ENCODE results near the gene TRIM3. TPM values are rescaled to one million over a fixed set of nuclear protein-coding genes. Genes with fewer than 3 reads are reported as not detected.

Gene TRIM3
- total RNA-seq, 1 experiment from 2014 or later, result 14.4 TPM

DNA sequence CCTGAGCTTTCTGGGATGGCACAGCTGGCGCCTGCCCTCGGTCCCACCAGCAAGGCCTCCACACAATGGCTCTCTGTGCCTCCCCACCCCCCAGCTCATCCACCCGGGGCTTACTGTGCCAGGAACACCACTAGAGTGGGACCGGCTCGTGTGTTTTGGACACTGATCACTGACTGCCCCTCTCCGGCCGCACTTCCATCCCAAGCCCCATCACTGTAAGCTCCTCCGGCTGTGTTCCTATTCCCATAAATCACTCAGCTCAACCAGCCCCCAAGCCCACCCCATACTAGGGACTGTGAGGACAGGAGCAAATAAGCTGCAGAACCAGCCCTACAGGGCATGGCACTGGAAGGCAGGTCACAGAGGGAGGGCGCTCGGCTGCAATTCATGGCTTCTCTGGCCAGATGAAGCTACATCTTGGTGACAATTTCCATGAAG lies 62.1 kb downstream of the TRIM3 start:
- Histone ChIP-seq H2AK5ac (ENCODE audit: insufficient read length, low read length) (no peak overlapping the region), H4K91ac (ENCODE audit: insufficient read length, low read depth, low read length) (no peak overlapping the region), H3K79me1 (ENCODE audit: insufficient read depth, low read depth, low read length, poor library complexity, severe bottlenecking) (no peaks in the 10 kb centered on the region), H3K18ac (ENCODE audit: insufficient read length, low read depth, low read length) (no peak overlapping the region), H3K9ac (ENCODE audit: extremely low read depth, insufficient read length, low read length) (no peak overlapping the region), H4K5ac (ENCODE audit: insufficient read length, low read depth, low read length) (no peak overlapping the region), H3K56ac (ENCODE audit: insufficient read length, low read depth, low read length) (no peak overlapping the region), H3K9me3 (ENCODE audit: control insufficient read depth, low read depth, low read length) (no peaks in the 10 kb centered on the region), H2BK12ac (ENCODE audit: insufficient read length, low read depth, low read length) (no peak overlapping the region), H3K14ac (ENCODE audit: insufficient read depth, low read length) (no peak overlapping the region; the same call in 1 of the 2 replicates), H2BK20ac (ENCODE audit: low read depth, low read length, poor library complexity, severe bottlenecking) (no peak overlapping the region), H2BK5ac (ENCODE audit: insufficient read length, low read length) (no peak overlapping the region), H2BK15ac (ENCODE audit: low read depth, low read length) (no peak overlapping the region), H3K23me2 (ENCODE audit: insufficient read length, low read depth, low read length, poor library complexity, severe bottlenecking) (no peaks in the 10 kb centered on the region), H3K4me2 (ENCODE audit: insufficient read depth, insufficient read length, low read length) (no peak overlapping the region), H4K8ac (replicated peaks; ENCODE audit: insufficient read length, low read depth, low read length) (no peak overlapping the region), H2AFZ (ENCODE audit: low read length) (no peak overlapping the region), H2BK120ac (ENCODE audit: low read depth, low read length, poor library complexity, severe bottlenecking) (no peak overlapping the region), H4K20me1 (ENCODE audit: control insufficient read depth, insufficient read depth, insufficient read length) (no peaks in the 10 kb centered on the region), H3T11ph (ENCODE audit: low read length) (no peak overlapping the region), H3K27ac (ENCODE audit: insufficient read length, low read depth, low read length) (no peak overlapping the region), H3K4ac (ENCODE audit: low read depth, low read length) (no peak overlapping the region), H3K27me3 (ENCODE audit: insufficient read depth, low read length) (no peaks in the 10 kb centered on the region), H3K4me1 (ENCODE audit: insufficient read depth, low read length) (no peaks in the 10 kb centered on the region), H3K23ac (ENCODE audit: insufficient read length, low read depth, low read length) (no peak overlapping the region), H3K79me2 (ENCODE audit: insufficient read depth, low read length) (no peaks in the 10 kb centered on the region)
- Mint-ChIP-seq H3K36me3 (ENCODE audit: insufficient read depth in 1 of 3, low read depth in 3 of 3) (peaks cover 0 to 6% (median 4%) of the 10 kb centered on the region in 3 experiments; a peak in 3 of 7 replicates), H3K27me3 (ENCODE audit: low read depth) (no peaks in the 10 kb centered on the region), H3K27ac (no peak overlapping the region), H3K4me1 (peaks cover 6% of the 10 kb centered on the region in 2 experiments), H3K9me3 (no peaks in the 10 kb centered on the region), H3K4me3 (no peak overlapping the region)
- DNase-seq, result no peak
- TF ChIP-seq CTCF (conservative IDR thresholded peaks at IDR 0.05), result no peak
- no CpG with 5 or more reads among the region's 10 CpGs for WGBS (ENCODE audit: extremely low coverage, insufficient read length, low lambda C conversion rate)

Measured in H9 (cell line).